HEK293T (cell line): ENCODE measurements around the gene VILL.

Source experiments
- CTCF ChIA-PET: fragments of 350-600 bp; formaldehyde crosslinking; extraction: SDS; loops from one replicate; lab custom pipeline; 2021; ENCODE audit warnings: antibody characterized with exemption, inconsistent platforms; lab: Yijun Ruan, JAX
- POLR2A ChIA-PET: fragments of 350-600 bp; formaldehyde crosslinking; extraction: SDS; loops from one replicate; lab custom pipeline; 2020; ENCODE audit warnings: antibody characterized with exemption, inconsistent platforms; lab: Yijun Ruan, JAX
- DNase-seq: peaks from one replicate; pipeline ENCODE4 v3.0.0; 2012; ENCODE audit warnings: mixed read lengths; ENCODE audit errors: extremely low spot score
- ARNT ChIP-seq: fragments of 450-650 bp; IDR thresholded peaks from 2 replicates; pipeline ENCODE4 v1.6.1; 2017; ENCODE audit warnings: mild to moderate bottlenecking
- BHLHE40 ChIP-seq: fragments of 450-650 bp; IDR thresholded peaks from 2 replicates; pipeline ENCODE4 v1.6.1; 2016; ENCODE audit warnings: mild to moderate bottlenecking, moderate library complexity, borderline replicate concordance
- CTBP1 ChIP-seq: fragments of 450-650 bp; IDR thresholded peaks from 2 replicates; pipeline ENCODE4 v1.6.1; 2016; ENCODE audit warnings: borderline replicate concordance
- ELF4 ChIP-seq: fragments of 450-650 bp; IDR thresholded peaks from 2 replicates; pipeline ENCODE4 v1.6.1; 2017; ENCODE audit warnings: antibody characterized with exemption
- FOXA1 ChIP-seq: fragments of 450-650 bp; IDR thresholded peaks from 2 replicates; pipeline ENCODE4 v1.6.1; 2016; ENCODE audit warnings: mild to moderate bottlenecking
- FOXK2 ChIP-seq: fragments of 450-650 bp; IDR thresholded peaks from 2 replicates; pipeline ENCODE4 v1.6.1; 2016; ENCODE audit warnings: mild to moderate bottlenecking
- FOXM1 ChIP-seq: fragments of 450-650 bp; IDR thresholded peaks from 2 replicates; pipeline ENCODE4 v1.6.1; 2017; ENCODE audit warnings: mild to moderate bottlenecking, borderline replicate concordance
- HDGF ChIP-seq: fragments of 450-650 bp; IDR thresholded peaks from 2 replicates; pipeline ENCODE4 v1.6.1; 2017; ENCODE audit warnings: antibody characterized with exemption, borderline replicate concordance
- L3MBTL2 ChIP-seq: fragments of 450-650 bp; conservative IDR thresholded peaks from 2 replicates; pipeline ENCODE4 v1.6.1; 2016; ENCODE audit warnings: mild to moderate bottlenecking
- LEF1 ChIP-seq: fragments of 450-650 bp; IDR thresholded peaks from 2 replicates; pipeline ENCODE4 v1.6.1; 2017; ENCODE audit warnings: mild to moderate bottlenecking, borderline replicate concordance
- NFRKB ChIP-seq: fragments of 450-650 bp; IDR thresholded peaks from 2 replicates; pipeline ENCODE4 v1.6.1; 2016; ENCODE audit warnings: mild to moderate bottlenecking, moderate library complexity
- PKNOX1 ChIP-seq: fragments of 450-650 bp; IDR thresholded peaks from 2 replicates; pipeline ENCODE4 v1.6.1; 2016
- SP1 ChIP-seq: fragments of 450-650 bp; IDR thresholded peaks from 2 replicates; pipeline ENCODE4 v1.6.1; 2017
- SUZ12 ChIP-seq: fragments of 450-650 bp; IDR thresholded peaks from 2 replicates; pipeline ENCODE4 v1.6.1; 2016; ENCODE audit warnings: mild to moderate bottlenecking
- TARDBP ChIP-seq: fragments of 450-650 bp; IDR thresholded peaks from 2 replicates; pipeline ENCODE4 v1.6.1; 2016
- ZNF384 ChIP-seq: fragments of 450-650 bp; IDR thresholded peaks from 2 replicates; pipeline ENCODE4 v1.6.1; 2016

The VILL gene

GRCh38 chr3:38016847-38017444 is 26.4 kb downstream of the VILL start:
- TF ChIP-seq ZNF384 (no peak), NFRKB (no peak), PKNOX1 (no peak), FOXM1 (no peak), SUZ12 (no peak), CTBP1 (no peak), ELF4 (no peak), HDGF (no peak), TARDBP (no peak), LEF1 (no peak), FOXA1 (no peak), FOXK2 (no peak), L3MBTL2 (no peak), ARNT (no peak), BHLHE40 (no peak), SP1 (no peak)
- ChIA-PET POLR2A (no interaction called here), CTCF (no interaction called here)
- no peak for DNase-seq

- CTCF ChIA-PET, result no interaction called here
- no peak for TF ChIP-seq L3MBTL2
- TF ChIP-seq FOXA1, result no peak
- POLR2A ChIA-PET, result no interaction called here
- no peak for DNase-seq
Observed at GRCh38 chr3:38017445-38018295, 27.1 kb downstream of the VILL start.

GRCh38 chr3:38018296-38019266 is 28.0 kb downstream of the VILL start:
- TF ChIP-seq NFRKB, result no peak
- ChIA-PET CTCF (no interaction called here), POLR2A (no interaction called here)
- no peak for DNase-seq

GRCh38 chr3:38019658-38020341 is 29.2 kb downstream of the VILL start:
- no peak for TF ChIP-seq FOXK2
- TF ChIP-seq L3MBTL2, result no peak
- no peak for TF ChIP-seq HDGF
- no peak for TF ChIP-seq NFRKB
- TF ChIP-seq LEF1, result no peak
- no peak for TF ChIP-seq BHLHE40
- TF ChIP-seq PKNOX1, result no peak
- TF ChIP-seq ARNT, result no peak
- TF ChIP-seq ELF4, result no peak
- TF ChIP-seq FOXA1, result no peak
- TF ChIP-seq TARDBP, result no peak
- no peak for TF ChIP-seq CTBP1
- TF ChIP-seq FOXM1, result no peak
- no peak for DNase-seq
- ChIA-PET POLR2A (no interaction called here), CTCF (interaction anchor here (1.1 kb wide), 1 partner anchor 16 kb away, joined by 4 read pairs; no protein-coding TSS in a partner anchor)

GRCh38 chr3:38020342-38020726 is 29.7 kb downstream of the VILL start:
- no peak for TF ChIP-seq CTBP1
- no peak for TF ChIP-seq SUZ12
- TF ChIP-seq FOXK2, result no peak
- TF ChIP-seq LEF1, result no peak
- TF ChIP-seq ELF4, result no peak
- TF ChIP-seq ZNF384, result no peak
- no peak for TF ChIP-seq SP1
- TF ChIP-seq L3MBTL2, result no peak
- TF ChIP-seq TARDBP, result no peak
- no peak for TF ChIP-seq ARNT
- no peak for TF ChIP-seq PKNOX1
- TF ChIP-seq HDGF, result no peak
- TF ChIP-seq FOXA1, result no peak
- no peak for TF ChIP-seq BHLHE40
- TF ChIP-seq FOXM1, result no peak
- TF ChIP-seq NFRKB, result no peak
- DNase-seq, result no peak
- ChIA-PET POLR2A (no interaction called here), CTCF (interaction anchor here (1.1 kb wide), 1 partner anchor 17 kb away, joined by 4 read pairs; no protein-coding TSS in a partner anchor)
